NCI-H460 (cell line): ENCODE data around the gene SIPA1L3. TPM values are rescaled to one million over a fixed set of nuclear protein-coding genes. Genes with fewer than 3 reads are reported as not detected.

Experiments used
- DNase-seq: peaks from one replicate; pipeline ENCODE4 v3.0.0-alpha.2; 2016; ENCODE audit warnings: low read depth; ENCODE audit errors: extremely low read depth
- total RNA-seq: library from RNA; depleted of rRNA; stranded (reverse); fragments of >200 nt; shearing (Covaris generic); gene quantifications from 2 replicates; pipeline ENCODE4 v1.2.3, GENCODE V29; 2014

Gene SIPA1L3
- total RNA-seq, 1 experiment from 2014 or later: 3.4 TPM

- DNase-seq: no peak
These were observed 65.8 kb downstream of the SIPA1L3 start for GRCh38 chr19:37972803-37973202.

- DNase-seq: no peak
These were observed 66.7 kb downstream of the SIPA1L3 start for GRCh38 chr19:37973666-37974065.

- DNase-seq: no peak
These were observed 68.1 kb downstream of the SIPA1L3 start for GRCh38 chr19:37975071-37975470.

GRCh38 chr19:37975596-37976515 lies 68.8 kb downstream of the SIPA1L3 start:
- DNase-seq: no peak

GRCh38 chr19:37977391-37977790 lies 70.4 kb downstream of the SIPA1L3 start:
- no peak for DNase-seq

GRCh38 chr19:37977992-37978391 lies 71.0 kb downstream of the SIPA1L3 start:
- no peak for DNase-seq

- no peak for DNase-seq
These were observed 72.6 kb downstream of the SIPA1L3 start for GRCh38 chr19:37979547-37980082.

- DNase-seq: no peak
These were observed 73.6 kb downstream of the SIPA1L3 start for GRCh38 chr19:37980419-37981170.

- DNase-seq: no peak
These were observed 74.9 kb downstream of the SIPA1L3 start for GRCh38 chr19:37981785-37982475.

- DNase-seq: no peak
These were observed 75.6 kb downstream of the SIPA1L3 start for GRCh38 chr19:37982655-37983054.

- no peak for DNase-seq
These were observed 76.1 kb downstream of the SIPA1L3 start for GRCh38 chr19:37983153-37983552.

- no peak for DNase-seq
These were observed 76.9 kb downstream of the SIPA1L3 start for GRCh38 chr19:37983916-37984315.

- no peak for DNase-seq
These were observed 79.2 kb downstream of the SIPA1L3 start for GRCh38 chr19:37986048-37986750.

GRCh38 chr19:37987356-37988332 lies 80.6 kb downstream of the SIPA1L3 start:
- DNase-seq: no peak

GRCh38 chr19:37988758-37989635 lies 82.0 kb downstream of the SIPA1L3 start:
- DNase-seq: no peak

GRCh38 chr19:37989855-37990254 lies 82.8 kb downstream of the SIPA1L3 start:
- no peak for DNase-seq

GRCh38 chr19:37990362-37990761 lies 83.4 kb downstream of the SIPA1L3 start:
- DNase-seq: no peak
